SH-SY5Y (cell line): Measurements from ENCODE around the gene PLBD2.

ENCODE experiments used
- GATA2 ChIP-seq: IDR thresholded peaks from 2 replicates; pipeline ENCODE4 v1.6.1; 2011; ENCODE audit warnings: mild to moderate bottlenecking, low read depth, low read length
- GATA3 ChIP-seq: IDR thresholded peaks from 2 replicates; pipeline ENCODE4 v1.6.1; 2011; ENCODE audit warnings: low read depth, mild to moderate bottlenecking, low read length, moderate library complexity

PLBD2 gene

DNA sequence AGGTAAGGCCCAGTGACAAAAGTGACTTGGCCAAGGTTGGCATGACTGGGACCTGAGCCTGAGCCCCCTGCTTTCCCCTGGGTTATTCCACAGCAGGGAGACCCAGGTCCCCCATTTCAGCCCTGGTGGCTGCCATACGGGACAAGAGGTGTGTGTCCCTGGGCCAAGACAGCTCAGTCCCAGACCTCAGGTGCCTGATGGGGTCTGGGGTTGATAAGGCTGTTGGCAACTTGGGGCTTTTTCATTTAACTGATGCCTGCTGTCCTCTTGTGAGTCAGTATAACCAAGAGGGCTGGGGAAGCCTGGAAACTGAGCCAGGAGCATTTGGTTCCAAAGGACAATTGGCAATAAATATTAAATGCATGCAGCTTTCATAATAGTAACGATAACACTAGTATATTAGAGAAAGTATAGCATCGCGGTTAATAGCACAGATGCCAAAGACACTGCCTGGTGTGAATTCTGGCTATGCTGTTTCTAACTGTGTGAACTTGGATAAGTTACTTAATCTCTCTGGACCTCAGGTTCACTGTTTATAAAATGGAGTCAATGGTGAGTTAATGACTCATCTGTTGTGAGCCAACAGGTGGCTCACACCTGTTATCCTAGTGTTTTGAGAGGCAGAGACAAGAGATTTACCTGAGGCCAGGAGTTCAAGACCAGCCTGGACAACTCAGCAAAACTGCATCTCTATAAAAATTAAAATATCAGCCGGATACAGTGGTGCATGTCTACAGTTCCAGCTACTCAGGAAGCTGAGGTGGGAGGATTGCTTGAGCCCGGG, 64.7 kb downstream of the PLBD2 start:
- TF ChIP-seq GATA2 (no peak), GATA3 (no peak)

DNA sequence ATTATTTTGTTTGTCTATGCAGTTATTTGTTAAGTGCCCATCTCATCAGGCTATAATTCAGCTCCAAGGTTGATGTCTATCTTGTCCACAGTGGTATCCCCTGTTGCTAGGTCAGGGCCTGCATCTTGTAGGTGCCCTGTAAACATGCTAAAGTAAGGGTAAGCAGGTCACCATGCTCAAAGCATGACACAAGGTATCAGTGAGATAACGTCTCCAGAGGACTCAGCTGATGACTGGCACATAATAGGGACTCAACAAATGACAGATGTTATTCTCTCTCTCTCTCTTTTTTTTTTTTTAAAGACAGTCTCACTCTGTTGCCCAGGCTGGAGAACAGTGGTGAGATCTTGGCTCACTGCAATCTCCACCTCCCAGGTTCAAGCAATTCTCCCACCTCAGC, 66.1 kb downstream of the PLBD2 start:
- TF ChIP-seq GATA3, result no peak

- TF ChIP-seq GATA3, result no peak
- no peak for TF ChIP-seq GATA2
Measured at GRCh38 chr12:113424915-113425823, 66.8 kb downstream of the PLBD2 start.

DNA sequence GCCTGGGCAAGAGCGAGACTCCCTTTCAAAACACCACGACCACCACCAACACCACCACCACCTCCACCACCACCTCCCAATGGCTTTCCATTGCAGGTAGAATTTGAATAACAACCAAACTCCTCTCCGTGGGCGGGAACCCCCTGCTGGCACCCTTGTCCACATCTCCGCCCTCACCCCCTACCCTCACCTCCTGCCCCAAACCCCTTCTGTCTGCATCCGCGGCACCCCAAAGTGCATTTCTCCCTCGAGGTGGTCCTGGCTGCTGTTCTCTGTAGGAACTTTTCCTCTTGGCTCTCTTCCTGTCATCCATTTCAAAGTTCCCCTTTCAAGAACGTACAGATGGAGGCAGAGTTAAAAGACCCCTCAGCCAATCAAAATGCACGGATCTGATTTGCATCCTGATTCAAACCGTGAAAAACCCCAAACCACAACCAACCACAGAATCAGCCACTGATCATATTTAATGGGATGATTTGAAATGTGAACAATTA, 67.6 kb downstream of the PLBD2 start:
- TF ChIP-seq GATA2, result no peak
- TF ChIP-seq GATA3, result no peak

DNA sequence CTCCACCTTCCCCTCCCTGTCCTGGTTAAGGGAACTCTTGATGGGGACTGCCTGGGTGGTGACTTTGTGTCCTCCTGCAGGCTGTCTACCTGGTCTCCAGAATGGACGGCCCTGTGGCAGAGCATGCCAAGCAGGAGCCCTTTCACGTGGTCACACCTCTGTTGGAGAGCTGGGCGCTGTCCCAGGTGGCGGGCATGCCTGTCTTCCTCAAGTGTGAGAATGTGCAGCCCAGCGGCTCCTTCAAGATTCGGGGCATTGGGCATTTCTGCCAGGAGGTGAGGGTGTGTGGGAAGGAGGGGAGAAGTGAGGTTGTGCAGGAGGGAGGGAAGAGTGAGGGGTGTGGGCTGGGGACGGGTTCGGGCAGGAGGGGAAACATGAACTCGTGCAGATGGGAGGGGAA, 69.5 kb downstream of the PLBD2 start:
- TF ChIP-seq GATA2, result no peak
- no peak for TF ChIP-seq GATA3

- TF ChIP-seq GATA2 (no peak), GATA3 (no peak)
Measured at GRCh38 chr12:113428482-113428881, 70.1 kb downstream of the PLBD2 start.

DNA sequence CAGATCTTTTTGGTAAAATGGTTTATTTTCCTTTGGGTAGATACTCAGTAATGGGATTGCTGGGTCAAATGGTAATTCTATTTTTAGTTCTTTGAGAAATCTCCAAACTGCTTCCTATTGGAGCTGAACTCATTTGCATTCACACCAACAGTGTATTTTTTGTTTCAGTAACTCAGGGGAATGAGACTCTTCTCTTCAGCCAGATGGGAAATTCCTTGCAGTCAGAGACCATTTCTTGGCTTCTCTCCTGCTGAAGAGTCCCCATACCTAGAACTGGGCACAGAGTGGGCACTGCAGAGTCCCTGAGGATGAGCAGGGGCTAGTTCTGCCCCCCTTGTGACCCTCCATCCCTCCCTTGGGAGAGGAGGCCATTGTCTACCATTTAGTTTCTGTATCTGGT, 74.6 kb downstream of the PLBD2 start:
- TF ChIP-seq GATA2 (no peak), GATA3 (no peak)

DNA sequence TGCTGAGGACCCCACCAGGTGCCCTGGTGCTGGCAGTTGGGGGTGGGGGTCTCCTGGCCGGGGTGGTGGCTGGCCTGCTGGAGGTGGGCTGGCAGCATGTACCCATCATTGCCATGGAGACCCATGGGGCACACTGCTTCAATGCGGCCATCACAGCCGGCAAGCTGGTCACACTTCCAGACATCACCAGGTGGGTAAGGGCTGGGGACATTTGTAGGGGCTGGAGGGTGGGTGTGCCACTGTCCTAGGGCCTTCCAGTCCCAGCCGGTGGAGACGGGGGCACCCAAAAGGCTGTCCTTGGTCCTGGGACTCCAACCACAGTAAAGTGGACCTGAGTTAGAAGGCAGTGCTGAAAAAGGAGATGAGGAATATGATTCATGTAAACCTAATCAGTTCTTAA, 77.0 kb downstream of the PLBD2 start:
- TF ChIP-seq GATA2 (no peak), GATA3 (no peak)

DNA sequence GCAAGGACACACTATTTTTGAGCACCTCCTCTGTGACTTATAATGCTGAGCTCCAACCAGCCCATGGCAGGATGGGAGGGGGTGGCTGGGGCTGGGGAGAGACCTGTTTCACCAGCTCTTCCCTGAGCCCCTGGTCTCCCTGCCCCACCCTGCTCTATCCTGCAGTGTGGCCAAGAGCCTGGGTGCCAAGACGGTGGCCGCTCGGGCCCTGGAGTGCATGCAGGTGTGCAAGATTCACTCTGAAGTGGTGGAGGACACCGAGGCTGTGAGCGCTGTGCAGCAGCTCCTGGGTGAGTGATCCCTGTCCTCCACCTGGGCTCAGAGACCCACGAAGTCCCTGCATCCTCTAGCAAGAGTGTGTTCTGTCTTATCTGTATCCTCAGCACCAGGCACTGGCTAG, 78.2 kb downstream of the PLBD2 start:
- TF ChIP-seq GATA3 (no peak), GATA2 (no peak)

GRCh38 chr12:113436993-113437728, 78.8 kb downstream of the PLBD2 start:
- TF ChIP-seq GATA3 (no peak), GATA2 (no peak)

GRCh38 chr12:113437729-113438100, 79.3 kb downstream of the PLBD2 start:
- no peak for TF ChIP-seq GATA2
- no peak for TF ChIP-seq GATA3

DNA sequence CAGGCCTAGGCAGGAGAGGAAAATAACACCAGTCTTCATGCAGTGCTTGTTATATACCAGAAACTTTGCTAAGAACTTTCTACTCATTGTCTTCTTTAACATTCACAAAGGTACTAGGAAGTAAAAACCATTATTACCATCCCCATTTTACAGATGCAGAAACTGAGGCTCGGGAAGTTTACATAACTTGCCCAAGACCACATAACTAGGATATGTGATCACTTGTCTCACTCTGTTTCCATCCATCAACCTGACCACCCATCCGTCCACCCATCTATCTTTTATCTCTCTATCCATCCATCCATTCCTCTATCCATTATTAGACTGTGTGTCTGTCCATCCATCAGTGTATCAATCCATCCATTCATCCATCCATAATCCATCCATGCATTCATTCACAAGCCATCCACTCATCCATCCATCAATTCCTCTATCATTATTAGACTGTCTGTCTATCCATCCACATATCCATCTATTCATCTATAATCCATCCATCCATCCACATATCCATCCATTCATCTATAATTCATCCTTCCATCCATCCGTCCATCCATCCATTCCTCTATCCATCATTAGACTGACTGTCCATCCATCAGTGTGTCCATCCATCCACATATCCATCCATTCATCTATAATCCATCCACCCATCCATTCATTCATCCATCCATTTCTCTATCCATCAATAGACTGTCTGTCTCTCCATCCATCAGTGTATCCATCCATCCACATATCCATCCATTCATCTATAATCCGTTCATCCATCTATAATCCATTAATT, 80.3 kb downstream of the PLBD2 start:
- no peak for TF ChIP-seq GATA3
- no peak for TF ChIP-seq GATA2

GRCh38 chr12:113439301-113439597, 80.9 kb downstream of the PLBD2 start:
- TF ChIP-seq GATA2, result no peak
- TF ChIP-seq GATA3, result no peak
